Sigmoid colon (tissue), 7 donors: ENCODE data around the gene PYGB. TPM values are rescaled to one million over a fixed set of nuclear protein-coding genes. Genes with fewer than 3 reads are reported as not detected.

Experiments
- DNase-seq: peaks from one replicate; pipeline ENCODE4 v3.0.0-alpha.2; 2019
- H3K27ac ChIP-seq, 4 donors: fragments of 200-600 bp; sonication (generic); one replicate each; pipeline ENCODE4 v1.5.1; 2016 to 2019; ENCODE audit warnings: mild to moderate bottlenecking in 1 of 4
- H3K27me3 ChIP-seq, 3 donors: fragments of 200-600 bp; sonication (generic); one replicate each; pipeline ENCODE4 v1.5.1; 2019; ENCODE audit warnings: mild to moderate bottlenecking in 1 of 3
- H3K36me3 ChIP-seq, 4 donors: fragments of 200-600 bp; sonication (generic); one replicate each; pipeline ENCODE4 v1.5.1; 2016 to 2019
- H3K4me1 ChIP-seq, 4 donors: fragments of 200-600 bp; sonication (generic); one replicate each; pipeline ENCODE4 v1.5.1; 2017 to 2019
- H3K4me3 ChIP-seq, 4 donors: fragments of 200-600 bp; sonication (generic); one replicate each; pipeline ENCODE4 v1.5.1; 2017 to 2019; ENCODE audit warnings: mild to moderate bottlenecking in 2 of 4, moderate library complexity in 1 of 4
- H3K9me3 ChIP-seq, 4 donors: fragments of 200-600 bp in 3 of 4; sonication (generic) in 3 of 4; one replicate each; pipeline versions ENCODE4 v1.5.1 to v1.6.1; 2013 to 2019
- EP300 ChIP-seq, 4 donors: sonication (generic); formaldehyde crosslinking; IDR thresholded peaks; one replicate each; pipeline ENCODE4 v1.6.1; 2017; ENCODE audit warnings: antibody characterized with exemption in 4 of 4
- POLR2A ChIP-seq, 2 donors: fragments of 450-650 bp; IDR thresholded peaks; one replicate each; pipeline ENCODE4 v1.6.1; 2016; ENCODE audit warnings: antibody characterized with exemption in 2 of 2, mild to moderate bottlenecking in 2 of 2, moderate library complexity in 2 of 2
- POLR2AphosphoS5 ChIP-seq, 4 donors: sonication (generic); formaldehyde crosslinking; IDR thresholded peaks; one replicate each; pipeline ENCODE4 v1.6.1; 2017; ENCODE audit warnings: antibody characterized with exemption in 4 of 4
- WGBS, 2 donors: extraction: QIAGEN DNeasy Blood & Tissue Kit; methylation state at CpG; one replicate each; pipeline ENCODE4 v1.1.7; 2013; 5-methylcytosine and 5-hydroxymethylcytosine counted together
- intact Hi-C: fragments of 100-400 bp; cut with DNase I; formaldehyde crosslinking; loops from one replicate; pipeline ENCODE4 v1.15.1; 2023
- polyA plus RNA-seq, 3 donors: library from polyadenylated mRNA; stranded (reverse); fragments of 200-250 nt; gene quantifications; one replicate each; pipeline ENCODE4 v1.2.3, GENCODE V29; 2013
- total RNA-seq, 4 donors: library from RNA; depleted of rRNA; stranded (reverse); fragments of >200 nt; gene quantifications; one replicate each; pipeline ENCODE4 v1.1.0, GENCODE V29; 2016
- TF ChIP-seq, protein P1 (sequence below), 4 experiments: fragments of 450-650 bp in 3 of 4; fragments of 200-600 bp in 1 of 4; IDR thresholded peaks; one replicate each; pipeline ENCODE4 v1.5.1; 2016 to 2019; ENCODE audit warnings: antibody characterized with exemption in 4 of 4, mild to moderate bottlenecking in 3 of 4, moderate library complexity in 2 of 4
- donor health status: healthy with polysubstance abuse.
- donor health status: Bipolar disorder and iron deficiency.
- donor health status: healthy.

Gene PYGB
- total and polyA plus RNA-seq, 7 donors, result 45.6 to 317 (median 198) TPM

DNA sequence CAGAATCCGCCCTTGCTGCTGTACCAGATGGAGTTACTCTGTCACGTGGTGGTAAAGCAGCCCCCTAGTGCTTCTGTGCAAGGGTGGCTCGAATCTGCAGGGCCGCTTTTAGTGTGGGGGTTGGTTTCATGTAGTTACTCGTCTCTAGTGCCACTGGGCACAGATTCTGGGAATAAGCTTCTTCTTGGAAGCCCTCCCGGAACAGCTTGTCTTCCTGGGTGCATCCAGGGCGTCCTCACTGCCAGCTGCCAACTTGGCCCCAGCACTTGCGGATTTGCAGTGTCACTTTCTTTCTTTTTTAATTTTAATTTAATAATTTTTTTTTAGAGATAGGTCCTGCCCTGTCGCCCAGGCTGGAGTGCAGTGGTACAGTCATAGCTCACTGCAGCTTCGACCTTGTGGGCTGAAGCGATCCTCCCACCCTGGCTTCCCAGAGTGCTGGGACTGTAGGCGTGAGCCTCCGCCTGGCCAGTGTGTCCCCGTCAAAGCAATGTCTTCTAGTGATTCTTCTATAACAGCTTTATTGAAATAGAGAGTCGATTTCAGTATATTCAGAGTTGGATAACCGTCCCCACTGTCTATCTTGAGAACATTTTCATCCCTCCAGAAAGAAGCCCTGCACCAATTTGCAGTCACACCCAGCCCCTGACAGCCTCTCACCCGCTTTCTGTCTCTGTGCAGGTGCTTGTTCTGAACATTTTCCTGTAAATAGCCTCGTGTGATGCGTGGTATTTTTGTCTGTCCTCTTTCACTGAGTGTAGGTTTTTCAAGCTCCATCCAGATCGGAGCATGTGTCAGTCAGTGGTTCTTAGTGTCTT is 25.9 kb downstream of the PYGB start:
- Histone ChIP-seq H3K27me3 (no peaks in the 10 kb centered on the region), H3K9me3 (no peaks in the 10 kb centered on the region), H3K36me3 (peaks cover 22 to 97% (median 70%) of the 10 kb centered on the region in 4 donors), H3K4me3 (no peak overlapping the region), H3K4me1 (peaks cover 0 to 53% (median 41%) of the 10 kb centered on the region in 4 donors), H3K27ac (peak overlapping the region; percentile 76 to 88 (median 80))
- peak; percentile 86 for DNase-seq
- TF ChIP-seq, protein P1, sequence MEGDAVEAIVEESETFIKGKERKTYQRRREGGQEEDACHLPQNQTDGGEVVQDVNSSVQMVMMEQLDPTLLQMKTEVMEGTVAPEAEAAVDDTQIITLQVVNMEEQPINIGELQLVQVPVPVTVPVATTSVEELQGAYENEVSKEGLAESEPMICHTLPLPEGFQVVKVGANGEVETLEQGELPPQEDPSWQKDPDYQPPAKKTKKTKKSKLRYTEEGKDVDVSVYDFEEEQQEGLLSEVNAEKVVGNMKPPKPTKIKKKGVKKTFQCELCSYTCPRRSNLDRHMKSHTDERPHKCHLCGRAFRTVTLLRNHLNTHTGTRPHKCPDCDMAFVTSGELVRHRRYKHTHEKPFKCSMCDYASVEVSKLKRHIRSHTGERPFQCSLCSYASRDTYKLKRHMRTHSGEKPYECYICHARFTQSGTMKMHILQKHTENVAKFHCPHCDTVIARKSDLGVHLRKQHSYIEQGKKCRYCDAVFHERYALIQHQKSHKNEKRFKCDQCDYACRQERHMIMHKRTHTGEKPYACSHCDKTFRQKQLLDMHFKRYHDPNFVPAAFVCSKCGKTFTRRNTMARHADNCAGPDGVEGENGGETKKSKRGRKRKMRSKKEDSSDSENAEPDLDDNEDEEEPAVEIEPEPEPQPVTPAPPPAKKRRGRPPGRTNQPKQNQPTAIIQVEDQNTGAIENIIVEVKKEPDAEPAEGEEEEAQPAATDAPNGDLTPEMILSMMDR (IDR thresholded peaks at IDR 0.05), result no peak
- TF ChIP-seq POLR2AphosphoS5 (IDR thresholded peaks at IDR 0.05) (peak in 3 of 4 donors; percentile 33 to 66 (median 62)), POLR2A (IDR thresholded peaks at IDR 0.05) (no peak), EP300 (IDR thresholded peaks at IDR 0.05) (peak in 3 of 4 donors; percentile 32 to 84 (median 68))
- WGBS, 2 donors, result 93 to 94% methylated on average over 20 of the region's 20 CpGs
- intact Hi-C loops, result loop anchor here (2.0 kb wide), 1 partner anchor 23 kb away; no protein-coding TSS in a partner anchor

- DNase-seq, result peak; percentile 60
- intact Hi-C loops, result no loop called here
- Histone ChIP-seq H3K4me3 (no peak overlapping the region), H3K4me1 (peaks cover 0 to 48% (median 38%) of the 10 kb centered on the region in 4 donors), H3K27ac (peak overlapping the region; percentile 76 to 88 (median 80)), H3K36me3 (peaks cover 25 to 97% (median 72%) of the 10 kb centered on the region in 4 donors), H3K9me3 (no peaks in the 10 kb centered on the region), H3K27me3 (no peaks in the 10 kb centered on the region)
- no peak for TF ChIP-seq POLR2A (IDR thresholded peaks at IDR 0.05)
- TF ChIP-seq, protein P1 (IDR thresholded peaks at IDR 0.05), result no peak
- no peak for TF ChIP-seq POLR2AphosphoS5 (IDR thresholded peaks at IDR 0.05)
- TF ChIP-seq EP300 (IDR thresholded peaks at IDR 0.05), result no peak
- 95 to 96% methylated on average over 20 of the region's 20 CpGs for WGBS, 2 donors
Measured at GRCh38 chr20:25274481-25274880, 26.6 kb downstream of the PYGB start.

DNA sequence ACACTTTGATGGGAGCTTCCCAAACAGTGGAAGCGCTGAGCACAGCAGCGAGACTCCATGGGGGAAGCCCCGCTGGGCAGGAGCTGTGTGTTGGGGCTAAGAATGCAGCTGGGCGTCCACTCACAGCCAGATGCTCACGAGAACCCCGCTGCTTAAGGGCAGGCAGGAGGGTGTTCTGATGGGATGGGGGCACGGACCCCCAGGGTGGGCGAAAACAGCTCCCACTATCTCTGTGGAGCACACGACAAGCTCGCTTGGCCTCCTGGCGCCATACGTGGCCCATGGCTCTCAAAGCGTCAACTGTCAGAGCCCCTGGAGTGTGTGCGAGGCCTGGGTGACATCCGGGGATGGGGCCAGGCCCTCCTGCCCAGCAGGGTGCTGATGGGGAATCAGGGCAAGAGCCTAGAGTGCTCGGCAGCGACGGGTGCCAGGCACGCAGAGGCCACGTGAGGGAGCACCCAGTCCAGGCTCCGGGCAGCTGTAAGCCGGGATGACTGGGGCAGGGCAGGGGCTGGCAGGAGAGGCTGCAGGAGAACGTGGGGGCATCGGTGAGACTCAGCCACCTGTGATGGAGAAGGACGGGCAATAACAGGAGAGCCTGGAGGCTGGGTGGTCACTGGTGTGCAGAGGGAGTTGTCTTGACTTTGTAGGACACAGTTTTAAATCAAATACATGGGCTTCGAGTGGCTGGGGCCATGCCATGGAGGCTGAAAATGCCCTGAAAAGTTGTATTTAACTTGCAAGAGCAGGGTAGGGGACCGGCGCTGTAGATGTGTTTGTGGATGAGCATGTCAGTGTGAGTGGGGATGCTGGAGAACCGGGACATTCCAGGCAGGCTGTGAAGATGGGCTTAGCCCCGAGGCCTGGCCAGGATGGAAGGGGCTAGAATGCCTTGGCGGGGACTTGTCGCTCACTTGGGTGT is 27.3 kb downstream of the PYGB start:
- H3K36me3 ChIP-seq, result peaks cover 21 to 97% (median 69%) of the 10 kb centered on the region in 4 donors
- DNase-seq, result peak; percentile 67
- TF ChIP-seq POLR2AphosphoS5 (IDR thresholded peaks at IDR 0.05) (no peak), EP300 (IDR thresholded peaks at IDR 0.05) (no peak), POLR2A (IDR thresholded peaks at IDR 0.05) (no peak)
- TF ChIP-seq, protein P1 (IDR thresholded peaks at IDR 0.05), result no peak

GRCh38 chr20:25275813-25276532 is 28.1 kb downstream of the PYGB start:
- peak overlapping the region; percentile 76 to 88 (median 80) for H3K27ac ChIP-seq
- H3K4me3 ChIP-seq, result no peak overlapping the region
- WGBS, 2 donors, result 96% methylated on average over 20 of the region's 20 CpGs
- DNase-seq, result peak; percentile 62
- H3K27me3 ChIP-seq, result no peaks in the 10 kb centered on the region
- H3K36me3 ChIP-seq, result peaks cover 21 to 97% (median 69%) of the 10 kb centered on the region in 4 donors
- no peaks in the 10 kb centered on the region for H3K9me3 ChIP-seq
- TF ChIP-seq, protein P1 (IDR thresholded peaks at IDR 0.05), result no peak
- TF ChIP-seq EP300 (IDR thresholded peaks at IDR 0.05), result no peak
- no peak for TF ChIP-seq POLR2A (IDR thresholded peaks at IDR 0.05)
- TF ChIP-seq POLR2AphosphoS5 (IDR thresholded peaks at IDR 0.05), result no peak
- H3K4me1 ChIP-seq, result peaks cover 0 to 61% (median 42%) of the 10 kb centered on the region in 4 donors
- intact Hi-C loops, result no loop called here

More for the DNA sequence above, 27.3 kb downstream of the PYGB start:
- Histone ChIP-seq H3K27me3 (no peaks in the 10 kb centered on the region), H3K9me3 (no peaks in the 10 kb centered on the region), H3K27ac (peak overlapping the region; percentile 76 to 88 (median 80)), H3K4me3 (no peak overlapping the region), H3K4me1 (peaks cover 0 to 55% (median 40%) of the 10 kb centered on the region in 4 donors)
- intact Hi-C loops, result no loop called here
- WGBS, 2 donors, result 93 to 96% methylated on average over 32 of the region's 32 CpGs
